ENCODE measurements around the gene NHSL2.

Gene NHSL2

DNA sequence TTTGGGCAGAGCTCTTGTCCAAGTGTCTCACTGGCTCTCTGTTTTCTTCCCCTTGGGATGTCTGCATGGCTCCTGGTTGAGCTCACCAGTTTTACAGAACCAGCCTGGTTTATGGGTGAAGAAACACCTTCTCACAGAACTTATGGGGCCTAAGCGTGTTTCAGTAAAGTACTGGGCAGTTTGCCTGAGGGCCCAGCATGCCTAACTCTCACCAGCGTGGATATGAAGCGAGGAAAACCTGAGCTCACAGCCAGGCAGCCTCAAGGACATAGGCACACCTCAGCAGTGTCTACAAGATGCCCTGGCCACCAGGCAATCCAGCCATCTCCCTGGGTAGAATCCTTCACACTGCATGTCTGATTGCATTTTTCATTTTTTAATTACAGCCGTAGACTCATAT lies 9.2 kb downstream of the NHSL2 start:
- ChIA-PET POLR2A (no interaction called here), CTCF (no interaction called here)
- no peaks in the 10 kb centered on the region for H3K36me3 ChIP-seq (ENCODE audit: control insufficient read depth in 4 of 4, insufficient read depth in 4 of 4, low read length in 3 of 4)
- no peak for DNase-seq
- H3K27me3 ChIP-seq (replicated peaks in 2 of 5; ENCODE audit: control insufficient read depth in 4 of 5, insufficient read depth in 5 of 5, low read length in 4 of 5), result peaks cover 0 to 15% (median 0%) of the 10 kb centered on the region in 5 experiments
- no peak overlapping the region for H3K4me3 ChIP-seq (ENCODE audit: control insufficient read depth in 1 of 7, extremely low read depth in 1 of 7, insufficient read depth in 4 of 7, low read depth in 2 of 7, low read length in 6 of 7)
- no peaks in the 10 kb centered on the region for H3K4me1 ChIP-seq (ENCODE audit: control extremely low read depth in 1 of 4, control insufficient read depth in 4 of 4, insufficient read depth in 4 of 4, low read length in 3 of 4)
- no peaks in the 10 kb centered on the region for H3K9me3 ChIP-seq (ENCODE audit: control extremely low read depth in 1 of 5, control insufficient read depth in 4 of 5, insufficient read depth in 2 of 5, low read depth in 1 of 5, low read length in 4 of 5)
- 97% methylated on average over 3 of the region's 4 CpGs for WGBS (ENCODE audit: insufficient coverage)
- H3K27ac ChIP-seq (ENCODE audit: insufficient read depth in 1 of 2, low read depth in 1 of 2, low read length in 2 of 2, poor library complexity in 1 of 2, severe bottlenecking in 2 of 2), result no peak overlapping the region

DNA sequence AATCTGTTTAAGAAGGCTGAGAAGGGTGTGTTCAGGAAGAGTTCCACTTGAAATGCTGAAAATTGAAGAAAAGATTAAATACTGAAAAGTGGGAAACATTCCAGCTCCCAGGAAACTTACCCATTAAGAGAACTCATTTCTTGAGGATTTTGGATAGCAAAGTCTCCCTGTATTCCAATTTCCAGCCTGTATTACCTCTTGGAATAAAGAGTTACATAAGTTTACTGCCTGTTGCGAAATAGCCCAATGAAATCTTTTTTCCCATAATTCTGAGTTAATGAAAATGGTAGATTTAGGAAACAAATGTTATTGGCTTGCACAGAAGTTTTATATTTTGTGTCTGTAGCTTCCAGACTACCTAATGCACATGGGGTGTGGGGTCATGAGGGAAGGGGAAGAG lies 12.0 kb downstream of the NHSL2 start:
- Histone ChIP-seq H3K4me3 (ENCODE audit: control insufficient read depth in 1 of 7, extremely low read depth in 1 of 7, insufficient read depth in 4 of 7, low read depth in 2 of 7, low read length in 6 of 7) (no peak overlapping the region), H3K9me3 (ENCODE audit: control extremely low read depth in 1 of 5, control insufficient read depth in 4 of 5, insufficient read depth in 2 of 5, low read depth in 1 of 5, low read length in 4 of 5) (no peaks in the 10 kb centered on the region), H3K27me3 (replicated peaks in 2 of 5; ENCODE audit: control insufficient read depth in 4 of 5, insufficient read depth in 5 of 5, low read length in 4 of 5) (peaks cover 0 to 17% (median 3%) of the 10 kb centered on the region in 5 experiments), H3K36me3 (ENCODE audit: control insufficient read depth in 4 of 4, insufficient read depth in 4 of 4, low read length in 3 of 4) (no peaks in the 10 kb centered on the region), H3K4me1 (ENCODE audit: control extremely low read depth in 1 of 4, control insufficient read depth in 4 of 4, insufficient read depth in 4 of 4, low read length in 3 of 4) (no peaks in the 10 kb centered on the region), H3K27ac (ENCODE audit: insufficient read depth in 1 of 2, low read depth in 1 of 2, low read length in 2 of 2, poor library complexity in 1 of 2, severe bottlenecking in 2 of 2) (no peak overlapping the region)
- no peak for DNase-seq
- WGBS (ENCODE audit: insufficient coverage), result no CpG with 5 or more reads among the region's 1 CpG
- POLR2A ChIA-PET, result no interaction called here
- CTCF ChIA-PET, result no interaction called here

DNA sequence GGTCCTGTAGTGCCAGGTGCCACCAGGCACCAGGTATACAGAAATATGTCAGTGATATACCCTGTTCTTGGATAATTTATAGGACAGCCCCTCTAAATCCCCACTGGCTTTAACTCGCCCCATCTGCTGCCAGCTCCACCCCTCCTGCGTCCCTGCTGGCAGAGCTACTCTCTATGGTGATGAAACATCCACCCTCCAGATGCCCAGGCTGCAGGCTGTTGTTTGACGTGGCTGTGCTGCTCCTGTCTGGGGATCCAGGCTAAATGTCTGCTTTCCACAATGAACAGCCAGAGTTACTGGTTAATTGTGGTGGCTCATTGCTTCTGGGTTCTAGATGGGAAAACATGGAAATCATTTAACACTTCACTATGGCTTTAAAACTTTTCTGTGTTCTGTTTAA lies 12.9 kb downstream of the NHSL2 start:
- WGBS (ENCODE audit: insufficient coverage), result 72% methylated on average over 3 of the region's 3 CpGs
- H3K4me3 ChIP-seq (ENCODE audit: control insufficient read depth in 1 of 7, extremely low read depth in 1 of 7, insufficient read depth in 4 of 7, low read depth in 2 of 7, low read length in 6 of 7), result no peak overlapping the region
- H3K36me3 ChIP-seq (ENCODE audit: control insufficient read depth in 4 of 4, insufficient read depth in 4 of 4, low read length in 3 of 4), result no peaks in the 10 kb centered on the region
- POLR2A ChIA-PET, result no interaction called here
- H3K27ac ChIP-seq (ENCODE audit: insufficient read depth in 1 of 2, low read depth in 1 of 2, low read length in 2 of 2, poor library complexity in 1 of 2, severe bottlenecking in 2 of 2), result no peak overlapping the region
- H3K27me3 ChIP-seq (replicated peaks in 2 of 5; ENCODE audit: control insufficient read depth in 4 of 5, insufficient read depth in 5 of 5, low read length in 4 of 5), result peaks cover 0 to 22% (median 3%) of the 10 kb centered on the region in 5 experiments
- no peak for DNase-seq
- CTCF ChIA-PET, result no interaction called here
- no peaks in the 10 kb centered on the region for H3K4me1 ChIP-seq (ENCODE audit: control extremely low read depth in 1 of 4, control insufficient read depth in 4 of 4, insufficient read depth in 4 of 4, low read length in 3 of 4)
- no peaks in the 10 kb centered on the region for H3K9me3 ChIP-seq (ENCODE audit: control extremely low read depth in 1 of 5, control insufficient read depth in 4 of 5, insufficient read depth in 2 of 5, low read depth in 1 of 5, low read length in 4 of 5)

DNA sequence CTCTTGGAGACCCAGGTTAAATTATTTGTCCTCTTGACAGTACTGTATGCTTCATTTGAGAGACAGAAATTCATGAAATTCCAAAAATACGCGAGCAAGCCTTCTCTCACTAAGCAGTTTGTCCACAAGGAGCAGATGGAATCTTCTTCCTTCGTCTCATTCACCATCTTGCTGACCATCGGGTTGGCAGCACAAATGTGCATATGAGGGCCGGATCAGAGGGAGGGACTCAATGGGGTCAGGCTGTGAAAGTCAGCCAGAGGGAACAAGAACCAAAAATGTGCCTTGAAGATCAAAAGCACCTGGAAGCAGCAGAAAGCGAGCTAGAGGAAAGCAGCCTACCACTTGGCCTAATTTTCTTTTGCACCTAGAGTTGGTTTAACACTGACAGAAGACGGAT lies 16.4 kb downstream of the NHSL2 start:
- CTCF ChIA-PET, result no interaction called here
- no peaks in the 10 kb centered on the region for H3K36me3 ChIP-seq (ENCODE audit: control insufficient read depth in 4 of 4, insufficient read depth in 4 of 4, low read length in 3 of 4)
- POLR2A ChIA-PET, result no interaction called here
- 91% methylated on average over 7 of the region's 7 CpGs for WGBS (ENCODE audit: insufficient coverage)
- no peak overlapping the region for H3K4me3 ChIP-seq (ENCODE audit: control insufficient read depth in 1 of 7, extremely low read depth in 1 of 7, insufficient read depth in 4 of 7, low read depth in 2 of 7, low read length in 6 of 7)
- H3K4me1 ChIP-seq (ENCODE audit: control extremely low read depth in 1 of 4, control insufficient read depth in 4 of 4, insufficient read depth in 4 of 4, low read length in 3 of 4), result no peaks in the 10 kb centered on the region
- peaks cover 0 to 23% (median 3%) of the 10 kb centered on the region in 5 experiments for H3K27me3 ChIP-seq (replicated peaks in 2 of 5; ENCODE audit: control insufficient read depth in 4 of 5, insufficient read depth in 5 of 5, low read length in 4 of 5)
- no peak for DNase-seq
- H3K9me3 ChIP-seq (ENCODE audit: control extremely low read depth in 1 of 5, control insufficient read depth in 4 of 5, insufficient read depth in 2 of 5, low read depth in 1 of 5, low read length in 4 of 5), result no peaks in the 10 kb centered on the region
- no peak overlapping the region for H3K27ac ChIP-seq (ENCODE audit: insufficient read depth in 1 of 2, low read depth in 1 of 2, low read length in 2 of 2, poor library complexity in 1 of 2, severe bottlenecking in 2 of 2)

DNA sequence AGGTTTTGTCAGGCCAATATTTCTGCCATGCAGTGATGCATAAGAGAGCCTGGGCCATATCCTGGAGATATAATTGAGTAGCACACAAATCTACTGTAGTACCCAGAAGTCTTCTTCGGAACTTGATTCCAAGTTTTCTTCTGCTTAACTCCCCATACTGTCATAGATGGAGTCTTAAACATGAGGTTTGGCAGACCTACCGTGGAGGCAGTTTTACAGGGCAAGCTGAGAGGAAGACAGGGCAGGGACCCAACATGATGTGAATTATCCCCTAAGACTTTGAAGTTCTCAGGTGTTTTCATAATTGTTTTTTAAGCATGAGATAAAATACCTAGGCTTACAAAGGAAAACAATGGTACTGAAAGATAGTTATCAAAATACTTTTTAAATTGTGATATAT lies 18.2 kb downstream of the NHSL2 start:
- no CpG with 5 or more reads among the region's 2 CpGs for WGBS (ENCODE audit: insufficient coverage)

DNA sequence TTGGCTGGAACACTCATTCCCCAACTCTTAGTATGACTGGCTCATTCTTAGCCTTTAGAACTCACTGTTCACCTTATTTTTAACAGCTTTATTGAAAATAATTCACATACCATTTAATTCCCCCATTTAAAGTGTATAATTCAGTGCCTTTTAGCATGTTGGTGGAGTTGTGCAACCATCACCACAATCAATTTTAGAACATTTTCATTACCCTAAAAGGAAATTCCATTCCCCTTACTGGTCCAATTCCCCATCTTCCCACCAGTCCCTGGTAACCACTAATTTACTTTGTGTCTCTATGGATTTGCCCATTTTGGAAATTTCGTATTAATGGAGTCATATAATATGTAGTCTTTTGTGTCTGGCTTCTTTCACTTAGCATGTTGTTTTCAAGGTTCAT lies 19.7 kb downstream of the NHSL2 start:
- CTCF ChIA-PET, result no interaction called here
- DNase-seq, result no peak

More for the DNA sequence above, 18.2 kb downstream of the NHSL2 start:
- no peaks in the 10 kb centered on the region for H3K4me1 ChIP-seq (ENCODE audit: control extremely low read depth in 1 of 4, control insufficient read depth in 4 of 4, insufficient read depth in 4 of 4, low read length in 3 of 4)
- ChIA-PET CTCF (no interaction called here), POLR2A (no interaction called here)
- H3K9me3 ChIP-seq (ENCODE audit: control extremely low read depth in 1 of 5, control insufficient read depth in 4 of 5, insufficient read depth in 2 of 5, low read depth in 1 of 5, low read length in 4 of 5), result no peaks in the 10 kb centered on the region
- peaks cover 0 to 11% (median 3%) of the 10 kb centered on the region in 5 experiments for H3K27me3 ChIP-seq (replicated peaks in 2 of 5; ENCODE audit: control insufficient read depth in 4 of 5, insufficient read depth in 5 of 5, low read length in 4 of 5)
- no peak overlapping the region for H3K27ac ChIP-seq (ENCODE audit: insufficient read depth in 1 of 2, low read depth in 1 of 2, low read length in 2 of 2, poor library complexity in 1 of 2, severe bottlenecking in 2 of 2)
- H3K36me3 ChIP-seq (ENCODE audit: control insufficient read depth in 4 of 4, insufficient read depth in 4 of 4, low read length in 3 of 4), result no peaks in the 10 kb centered on the region
- no peak for DNase-seq
- H3K4me3 ChIP-seq (ENCODE audit: control insufficient read depth in 1 of 7, extremely low read depth in 1 of 7, insufficient read depth in 4 of 7, low read depth in 2 of 7, low read length in 6 of 7), result no peak overlapping the region

DNA sequence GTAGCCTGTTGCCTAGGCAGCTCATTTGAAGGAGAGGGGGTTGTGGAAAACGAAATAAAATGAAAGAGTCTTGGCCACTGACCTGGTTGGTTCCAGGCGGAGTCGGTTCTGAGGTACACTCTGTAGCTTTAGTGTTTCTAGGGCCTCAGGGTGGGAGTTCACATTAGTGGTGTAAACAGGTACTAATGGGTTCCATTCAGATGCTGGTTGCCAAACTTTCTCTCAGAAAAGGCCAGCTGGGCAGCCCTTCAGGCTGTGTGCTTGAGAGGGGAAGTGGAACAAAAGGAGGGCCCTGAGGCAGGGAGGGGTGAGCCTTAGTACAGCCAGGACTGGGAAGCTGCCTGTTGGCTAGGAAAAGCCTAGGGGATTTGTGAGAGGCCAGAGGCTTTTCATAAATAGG lies 24.8 kb downstream of the NHSL2 start:
- DNase-seq, result no peak
- no peak overlapping the region for H3K27ac ChIP-seq (ENCODE audit: insufficient read depth in 1 of 2, low read depth in 1 of 2, low read length in 2 of 2, poor library complexity in 1 of 2, severe bottlenecking in 2 of 2)
- ChIA-PET CTCF (no interaction called here), POLR2A (no interaction called here)
- H3K4me1 ChIP-seq (ENCODE audit: control extremely low read depth in 1 of 4, control insufficient read depth in 4 of 4, insufficient read depth in 4 of 4, low read length in 3 of 4), result no peaks in the 10 kb centered on the region
- no peaks in the 10 kb centered on the region for H3K36me3 ChIP-seq (ENCODE audit: control insufficient read depth in 4 of 4, insufficient read depth in 4 of 4, low read length in 3 of 4)
- H3K9me3 ChIP-seq (ENCODE audit: control extremely low read depth in 1 of 5, control insufficient read depth in 4 of 5, insufficient read depth in 2 of 5, low read depth in 1 of 5, low read length in 4 of 5), result no peaks in the 10 kb centered on the region
- peaks cover 0 to 17% (median 0%) of the 10 kb centered on the region in 5 experiments for H3K27me3 ChIP-seq (replicated peaks in 2 of 5; ENCODE audit: control insufficient read depth in 4 of 5, insufficient read depth in 5 of 5, low read length in 4 of 5)
- WGBS (ENCODE audit: insufficient coverage), result 83% methylated on average over 1 of the region's 3 CpGs
- no peak overlapping the region for H3K4me3 ChIP-seq (ENCODE audit: control insufficient read depth in 1 of 7, extremely low read depth in 1 of 7, insufficient read depth in 4 of 7, low read depth in 2 of 7, low read length in 6 of 7)

More for the DNA sequence above, 19.7 kb downstream of the NHSL2 start:
- no CpG with 5 or more reads among the region's 1 CpG for WGBS (ENCODE audit: insufficient coverage)
- H3K4me3 ChIP-seq (ENCODE audit: control insufficient read depth in 1 of 7, extremely low read depth in 1 of 7, insufficient read depth in 4 of 7, low read depth in 2 of 7, low read length in 6 of 7), result no peak overlapping the region
- H3K9me3 ChIP-seq (ENCODE audit: control extremely low read depth in 1 of 5, control insufficient read depth in 4 of 5, insufficient read depth in 2 of 5, low read depth in 1 of 5, low read length in 4 of 5), result no peaks in the 10 kb centered on the region
- no peak overlapping the region for H3K27ac ChIP-seq (ENCODE audit: insufficient read depth in 1 of 2, low read depth in 1 of 2, low read length in 2 of 2, poor library complexity in 1 of 2, severe bottlenecking in 2 of 2)
- H3K27me3 ChIP-seq (replicated peaks in 2 of 5; ENCODE audit: control insufficient read depth in 4 of 5, insufficient read depth in 5 of 5, low read length in 4 of 5), result peaks cover 0 to 7% (median 0%) of the 10 kb centered on the region in 5 experiments
- H3K36me3 ChIP-seq (ENCODE audit: control insufficient read depth in 4 of 4, insufficient read depth in 4 of 4, low read length in 3 of 4), result no peaks in the 10 kb centered on the region
- POLR2A ChIA-PET, result no interaction called here
- H3K4me1 ChIP-seq (ENCODE audit: control extremely low read depth in 1 of 4, control insufficient read depth in 4 of 4, insufficient read depth in 4 of 4, low read length in 3 of 4), result no peaks in the 10 kb centered on the region
